ENCODE measurements around the gene SLC2A1. TPM values are rescaled to one million over a fixed set of nuclear protein-coding genes. Genes with fewer than 3 reads are reported as not detected.

The SLC2A1 gene
- total RNA-seq, 2 donors from 2014 or later, result 71.6 to 150 TPM

DNA sequence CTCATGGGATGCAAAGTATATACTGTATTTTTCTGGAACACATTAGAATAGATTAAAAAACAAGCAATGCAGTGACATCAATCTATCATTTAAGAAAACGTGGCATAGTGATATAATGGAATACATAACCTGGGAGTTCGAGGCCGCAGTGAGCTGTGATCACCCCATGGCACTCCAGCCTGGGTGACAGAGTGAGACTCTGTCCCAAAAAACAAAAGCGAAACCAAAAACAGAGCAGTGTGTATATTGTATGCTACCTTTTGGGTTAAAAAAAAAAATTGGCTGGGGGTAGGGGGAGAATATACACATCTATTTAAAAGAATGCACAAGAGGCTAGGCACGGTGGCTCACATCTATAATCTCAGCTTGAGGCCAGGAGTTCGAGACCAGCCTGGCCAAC, 13.5 kb downstream of the SLC2A1 start:
- Histone ChIP-seq H3K4me3 (no peak overlapping the region), H3K27ac (peak overlapping the region; percentile 57), H3K27me3 (no peaks in the 10 kb centered on the region), H3K36me3 (no peaks in the 10 kb centered on the region), H3K9ac (ENCODE audit: low read depth in 2 of 2, low read length in 2 of 2) (no peak overlapping the region), H3K4me1 (peaks cover 46% of the 10 kb centered on the region), H3K9me3 (no peaks in the 10 kb centered on the region)
- intact Hi-C loops (cut with DNase I), result no loop called here
- DNase-seq, result no peak
- TF ChIP-seq, protein P1, sequence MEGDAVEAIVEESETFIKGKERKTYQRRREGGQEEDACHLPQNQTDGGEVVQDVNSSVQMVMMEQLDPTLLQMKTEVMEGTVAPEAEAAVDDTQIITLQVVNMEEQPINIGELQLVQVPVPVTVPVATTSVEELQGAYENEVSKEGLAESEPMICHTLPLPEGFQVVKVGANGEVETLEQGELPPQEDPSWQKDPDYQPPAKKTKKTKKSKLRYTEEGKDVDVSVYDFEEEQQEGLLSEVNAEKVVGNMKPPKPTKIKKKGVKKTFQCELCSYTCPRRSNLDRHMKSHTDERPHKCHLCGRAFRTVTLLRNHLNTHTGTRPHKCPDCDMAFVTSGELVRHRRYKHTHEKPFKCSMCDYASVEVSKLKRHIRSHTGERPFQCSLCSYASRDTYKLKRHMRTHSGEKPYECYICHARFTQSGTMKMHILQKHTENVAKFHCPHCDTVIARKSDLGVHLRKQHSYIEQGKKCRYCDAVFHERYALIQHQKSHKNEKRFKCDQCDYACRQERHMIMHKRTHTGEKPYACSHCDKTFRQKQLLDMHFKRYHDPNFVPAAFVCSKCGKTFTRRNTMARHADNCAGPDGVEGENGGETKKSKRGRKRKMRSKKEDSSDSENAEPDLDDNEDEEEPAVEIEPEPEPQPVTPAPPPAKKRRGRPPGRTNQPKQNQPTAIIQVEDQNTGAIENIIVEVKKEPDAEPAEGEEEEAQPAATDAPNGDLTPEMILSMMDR (IDR thresholded peaks at IDR 0.05), result no peak

DNA sequence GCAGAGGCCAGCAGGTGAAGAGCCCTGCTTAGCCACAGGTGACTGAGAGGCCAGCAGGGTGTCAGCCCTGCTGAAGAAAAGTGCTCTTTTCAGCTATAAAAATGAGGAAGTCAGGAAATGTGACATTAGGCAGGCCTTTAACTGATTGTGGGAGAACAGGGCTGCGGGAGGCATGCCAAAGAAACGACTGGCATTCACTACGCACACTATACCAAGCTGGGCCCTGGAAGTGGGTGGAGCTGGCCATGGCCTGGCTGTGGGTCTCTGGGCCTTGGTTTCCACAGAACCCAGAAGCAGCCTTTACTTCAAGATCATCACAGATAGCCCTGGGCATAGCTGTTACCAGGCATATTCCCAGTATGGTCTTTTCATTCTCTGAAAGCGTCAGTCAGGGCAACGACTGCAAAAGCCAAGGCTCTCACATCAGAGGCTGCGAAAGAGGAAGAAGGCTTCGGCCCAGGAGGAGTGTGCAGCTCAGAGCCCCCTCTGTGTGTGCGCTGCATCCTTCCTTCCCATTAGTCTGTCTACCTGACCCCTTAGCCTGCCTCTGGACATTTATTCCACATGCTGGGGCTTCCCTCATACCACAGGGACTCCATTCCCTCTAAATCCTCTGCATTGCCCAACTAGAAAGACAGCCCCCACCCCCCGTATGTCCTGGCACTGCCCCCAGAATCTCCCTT, 14.3 kb downstream of the SLC2A1 start:
- Histone ChIP-seq H3K4me1 (peaks cover 54% of the 10 kb centered on the region), H3K36me3 (no peaks in the 10 kb centered on the region), H3K9me3 (no peaks in the 10 kb centered on the region), H3K4me3 (no peak overlapping the region), H3K27ac (peak overlapping the region; percentile 57), H3K27me3 (no peaks in the 10 kb centered on the region), H3K9ac (ENCODE audit: low read depth in 2 of 2, low read length in 2 of 2) (peak overlapping the region; percentile 47 to 86)
- intact Hi-C loops (cut with DNase I), result no loop called here
- TF ChIP-seq, protein P1 (IDR thresholded peaks at IDR 0.05), result no peak
- peak; percentile 70 for DNase-seq

DNA sequence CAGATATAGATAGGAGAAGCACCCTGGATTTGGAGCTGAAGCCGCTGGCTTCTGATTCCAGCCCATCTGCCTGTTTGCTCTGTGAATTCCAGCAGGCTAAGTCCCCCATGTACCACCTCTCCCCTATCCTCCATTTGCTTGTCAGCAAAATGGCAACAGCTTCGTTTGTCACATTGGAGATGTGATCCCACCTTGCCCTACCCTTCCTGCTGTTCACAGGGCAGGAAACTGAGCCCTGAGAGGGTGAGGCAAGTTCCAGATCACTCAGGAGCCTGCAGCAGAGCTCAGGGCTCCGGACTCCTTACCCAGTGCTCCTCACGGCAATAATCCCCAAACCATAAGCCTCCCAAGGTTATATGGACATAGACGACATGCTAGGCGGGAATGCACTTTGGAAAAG, 14.9 kb downstream of the SLC2A1 start:
- intact Hi-C loops (cut with DNase I), result no loop called here
- Histone ChIP-seq H3K27me3 (no peaks in the 10 kb centered on the region), H3K9me3 (no peaks in the 10 kb centered on the region), H3K36me3 (no peaks in the 10 kb centered on the region), H3K27ac (peak overlapping the region; percentile 57), H3K4me3 (no peak overlapping the region), H3K4me1 (peaks cover 60% of the 10 kb centered on the region), H3K9ac (ENCODE audit: low read depth in 2 of 2, low read length in 2 of 2) (peak overlapping the region; percentile 40 to 86)
- no peak for DNase-seq
- TF ChIP-seq, protein P1 (IDR thresholded peaks at IDR 0.05), result no peak

DNA sequence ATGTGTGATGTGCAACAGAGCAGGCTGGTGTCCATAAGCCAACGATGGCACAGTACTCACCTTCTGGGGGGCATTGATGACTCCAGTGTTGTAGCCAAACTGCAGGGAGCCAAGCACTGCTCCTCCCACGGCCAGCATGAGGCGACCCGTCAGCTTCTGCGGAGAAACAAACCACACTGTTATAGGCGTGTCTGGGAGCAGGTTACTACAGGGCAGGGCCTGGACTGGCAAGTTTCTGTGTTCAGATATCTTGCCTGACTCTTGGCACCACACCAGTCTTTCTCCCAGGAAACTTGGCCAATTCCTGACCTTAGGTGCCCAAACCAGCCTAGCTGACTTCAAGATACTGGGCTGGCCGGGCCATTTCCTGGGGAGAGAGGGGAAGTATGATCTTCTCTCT, 15.5 kb downstream of the SLC2A1 start:
- DNase-seq, result peak; percentile 92
- H3K27me3 ChIP-seq, result no peaks in the 10 kb centered on the region
- intact Hi-C loops (cut with DNase I), result no loop called here
- peaks cover 66% of the 10 kb centered on the region for H3K4me1 ChIP-seq
- peak overlapping the region; percentile 57 for H3K27ac ChIP-seq
- peak overlapping the region in 1 of 2 donors; percentile 86 for H3K9ac ChIP-seq (ENCODE audit: low read depth in 2 of 2, low read length in 2 of 2)
- TF ChIP-seq, protein P1 (IDR thresholded peaks at IDR 0.05), result no peak
- no peaks in the 10 kb centered on the region for H3K36me3 ChIP-seq
- no peaks in the 10 kb centered on the region for H3K9me3 ChIP-seq
- H3K4me3 ChIP-seq, result no peak overlapping the region

DNA sequence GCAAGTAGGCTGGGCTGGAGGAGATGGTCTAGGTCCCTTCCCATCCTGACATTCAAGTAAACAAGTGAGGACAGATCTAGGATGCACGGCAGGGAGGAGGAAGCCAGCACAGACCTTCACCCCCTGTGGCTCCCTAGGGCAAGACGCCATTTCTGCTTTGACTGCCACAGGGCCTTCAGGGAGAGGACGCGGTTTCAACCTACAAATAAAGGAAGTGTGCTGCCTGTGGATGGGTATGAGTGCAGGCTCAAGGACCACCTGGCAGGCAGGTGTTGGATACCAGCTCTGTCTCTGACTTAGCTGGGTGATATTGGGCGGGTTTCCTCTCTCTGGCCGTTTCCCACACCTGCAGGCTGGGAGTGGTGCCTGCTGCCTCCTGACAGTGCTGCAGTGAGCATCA, 16.2 kb downstream of the SLC2A1 start:
- no peaks in the 10 kb centered on the region for H3K9me3 ChIP-seq
- intact Hi-C loops (cut with DNase I), result no loop called here
- TF ChIP-seq, protein P1 (IDR thresholded peaks at IDR 0.05), result no peak
- no peaks in the 10 kb centered on the region for H3K36me3 ChIP-seq
- peak overlapping the region; percentile 40 to 86 for H3K9ac ChIP-seq (ENCODE audit: low read depth in 2 of 2, low read length in 2 of 2)
- H3K27ac ChIP-seq, result peak overlapping the region; percentile 57
- H3K4me3 ChIP-seq, result no peak overlapping the region
- DNase-seq, result no peak
- H3K4me1 ChIP-seq, result peaks cover 72% of the 10 kb centered on the region
- H3K27me3 ChIP-seq, result no peaks in the 10 kb centered on the region

Data from colonic mucosa (tissue), 4 donors.